ENCODE results near the gene ZMIZ1.
A peak's percentile ranks its signal among the peaks of the same experiment; 100 is the strongest.

Gene ZMIZ1

GRCh38 chr10:79081353-79082034 lies 12.7 kb downstream of the ZMIZ1 start:
- Mint-ChIP-seq H3K27ac (peak overlapping the region; percentile 81), H3K27me3 (no peaks in the 10 kb centered on the region), H3K4me1 (ENCODE audit: low read depth) (peaks cover 99% of the 10 kb centered on the region), H3K9me3 (no peaks in the 10 kb centered on the region), H3K36me3 (ENCODE audit: low read depth) (peaks cover 10% of the 10 kb centered on the region), H3K4me3 (no peak overlapping the region)
- intact Hi-C loops (cut with micrococcal nuclease), result loop anchor here (5.0 kb wide), 1 partner anchor 76 kb away; no protein-coding TSS in a partner anchor

GRCh38 chr10:79082035-79082373 lies 13.2 kb downstream of the ZMIZ1 start:
- no peaks in the 10 kb centered on the region for H3K27me3 Mint-ChIP-seq
- no peaks in the 10 kb centered on the region for H3K9me3 Mint-ChIP-seq
- peak overlapping the region; percentile 81 for H3K27ac Mint-ChIP-seq
- intact Hi-C loops (cut with micrococcal nuclease), result loop anchor here (5.0 kb wide), 1 partner anchor 75 kb away; no protein-coding TSS in a partner anchor
- peaks cover 98% of the 10 kb centered on the region for H3K4me1 Mint-ChIP-seq (ENCODE audit: low read depth)
- H3K4me3 Mint-ChIP-seq, result no peak overlapping the region
- H3K36me3 Mint-ChIP-seq (ENCODE audit: low read depth), result peaks cover 14% of the 10 kb centered on the region

DNA sequence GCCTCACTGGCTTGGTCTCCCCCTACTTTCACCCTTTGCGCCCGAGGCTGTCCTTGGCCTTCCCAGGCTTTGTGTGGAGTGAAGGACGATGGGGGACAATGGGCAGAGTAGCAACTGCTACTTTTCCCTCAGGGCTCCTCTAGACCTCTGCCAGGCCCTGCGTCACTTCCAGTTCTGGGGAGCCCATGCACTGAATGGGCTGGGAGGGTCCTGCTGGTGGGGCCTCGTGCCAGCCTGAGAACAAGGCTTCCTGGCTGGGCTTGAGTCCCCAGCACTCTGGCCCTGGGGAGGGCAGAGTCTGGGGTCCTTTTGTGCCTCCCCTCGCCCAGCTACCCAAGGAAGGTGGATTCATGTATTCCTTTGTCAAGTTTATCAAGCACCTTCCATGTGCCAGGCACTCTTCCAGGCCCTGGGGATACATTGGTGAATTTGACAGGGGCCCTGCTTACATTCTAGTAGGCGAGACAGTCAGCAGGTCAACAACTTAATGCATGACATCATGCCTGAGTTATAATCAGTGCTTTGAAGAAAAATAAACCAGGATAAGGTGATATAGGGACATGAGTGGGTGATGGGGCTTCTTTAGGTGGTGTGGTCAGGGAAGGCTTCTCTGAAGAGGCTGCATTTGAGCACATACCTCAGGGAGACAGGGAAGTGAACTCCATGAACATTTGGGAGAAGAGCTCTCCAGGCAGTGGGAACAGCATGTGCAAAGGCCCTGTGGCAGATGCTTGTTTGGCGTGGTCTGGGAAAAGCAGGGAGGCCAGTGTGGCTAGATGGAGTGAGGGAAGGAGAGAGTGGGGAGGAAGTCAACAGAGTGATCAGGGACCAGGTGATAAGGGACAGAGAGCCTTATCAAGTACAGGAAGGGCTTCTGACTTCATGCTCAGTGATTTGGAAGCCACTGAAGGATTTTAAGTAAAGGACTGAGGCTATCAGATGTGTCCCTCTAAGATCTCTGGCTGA lies 14.1 kb downstream of the ZMIZ1 start:
- Mint-ChIP-seq H3K36me3 (ENCODE audit: low read depth) (peaks cover 23% of the 10 kb centered on the region), H3K27ac (peak overlapping the region; percentile 81), H3K4me1 (ENCODE audit: low read depth) (peaks cover 98% of the 10 kb centered on the region), H3K4me3 (no peak overlapping the region), H3K9me3 (no peaks in the 10 kb centered on the region), H3K27me3 (no peaks in the 10 kb centered on the region)
- intact Hi-C loops (cut with micrococcal nuclease), result loop anchor here (5.0 kb wide), 1 partner anchor 74 kb away; no protein-coding TSS in a partner anchor

DNA sequence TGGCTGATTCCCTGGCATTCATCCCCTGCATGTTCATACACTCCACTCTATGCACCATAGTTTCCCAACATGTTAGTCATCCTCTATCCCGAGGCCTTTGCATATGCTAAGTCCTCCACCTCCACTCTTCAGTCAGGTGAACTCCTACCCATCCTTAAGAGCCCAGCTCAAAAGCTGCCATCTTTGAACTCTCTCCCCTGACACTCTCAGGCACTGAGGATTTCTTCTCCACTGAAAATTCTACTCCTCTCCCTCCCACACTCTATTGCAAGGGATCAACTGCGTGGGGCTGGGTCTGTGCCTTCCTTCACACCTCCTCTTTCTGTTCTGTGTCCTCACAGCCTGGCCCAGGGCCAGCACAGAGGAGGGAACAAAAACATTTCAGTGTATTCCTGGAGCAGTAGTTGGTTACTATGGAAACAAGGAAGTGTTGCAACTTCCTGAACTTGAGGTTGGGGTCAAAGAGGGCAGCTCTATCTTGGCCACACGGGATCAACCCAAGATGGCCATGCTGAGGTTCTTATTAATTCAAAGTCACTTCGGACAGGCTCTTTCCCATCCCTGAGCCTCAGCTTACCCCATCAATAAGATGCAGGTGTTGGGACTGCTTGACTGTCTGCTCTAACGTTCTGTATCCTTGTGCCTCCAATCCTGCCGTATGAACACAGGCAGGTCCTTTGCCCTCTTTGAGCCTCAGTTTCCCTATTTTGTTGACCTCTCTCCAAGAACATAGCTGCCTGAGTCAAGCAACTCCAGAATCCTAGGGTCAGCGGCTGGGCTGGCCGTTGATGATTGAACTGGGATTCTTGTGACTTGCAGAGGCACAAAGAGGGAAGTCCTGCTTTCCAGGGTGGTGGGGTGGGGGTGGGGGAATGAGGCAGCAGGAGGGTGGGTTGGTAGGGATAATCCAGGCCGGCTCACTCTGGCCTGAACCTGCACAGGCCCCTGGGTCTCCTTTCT lies 15.5 kb downstream of the ZMIZ1 start:
- H3K27me3 Mint-ChIP-seq, result no peaks in the 10 kb centered on the region
- peak overlapping the region; percentile 81 for H3K27ac Mint-ChIP-seq
- H3K4me3 Mint-ChIP-seq, result peak overlapping the region; percentile 69
- intact Hi-C loops (cut with micrococcal nuclease), result loop anchor here (2.0 to 5.0 kb wide), 2 partner anchors 15 to 73 kb away; partner anchors contain the start of gene ZMIZ1
- H3K4me1 Mint-ChIP-seq (ENCODE audit: low read depth), result peaks cover 98% of the 10 kb centered on the region
- H3K36me3 Mint-ChIP-seq (ENCODE audit: low read depth), result peaks cover 26% of the 10 kb centered on the region
- H3K9me3 Mint-ChIP-seq, result no peaks in the 10 kb centered on the region

DNA sequence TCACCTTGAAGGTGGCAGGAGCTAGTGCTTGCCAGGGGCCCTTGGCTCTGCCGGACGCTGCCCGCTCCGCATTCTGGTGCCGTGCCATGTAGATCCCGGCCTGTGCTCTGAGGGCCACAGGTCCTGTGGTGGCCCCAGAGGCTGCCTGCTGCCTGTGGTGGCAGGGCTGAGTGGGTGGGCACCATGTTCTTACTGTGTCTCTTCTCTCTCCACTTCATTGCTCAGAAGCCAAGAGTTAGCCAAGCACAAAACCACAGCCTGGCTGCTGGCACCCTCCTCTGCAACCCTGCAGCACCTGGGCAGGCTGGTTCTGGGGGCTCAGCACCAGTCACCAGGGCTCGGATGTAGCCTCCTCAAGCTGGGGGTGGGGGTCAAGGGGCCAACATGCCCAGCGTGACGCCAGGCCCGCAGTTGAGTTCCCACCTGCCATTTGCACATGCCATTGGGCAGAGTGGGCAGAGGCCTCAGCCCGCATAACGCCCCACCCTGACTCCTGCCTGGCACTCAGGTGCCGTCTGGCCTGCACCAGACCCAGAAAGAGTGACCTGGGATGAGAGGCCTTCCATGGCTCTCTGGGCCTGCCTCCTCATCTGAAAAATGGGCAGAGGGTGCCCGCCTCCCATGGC lies 16.3 kb downstream of the ZMIZ1 start:
- intact Hi-C loops (cut with micrococcal nuclease), result loop anchor here (2.0 to 5.0 kb wide), 2 partner anchors 16 to 72 kb away; partner anchors contain the start of gene ZMIZ1
- Mint-ChIP-seq H3K27ac (peak overlapping the region; percentile 81), H3K4me3 (peak overlapping the region; percentile 62)

DNA sequence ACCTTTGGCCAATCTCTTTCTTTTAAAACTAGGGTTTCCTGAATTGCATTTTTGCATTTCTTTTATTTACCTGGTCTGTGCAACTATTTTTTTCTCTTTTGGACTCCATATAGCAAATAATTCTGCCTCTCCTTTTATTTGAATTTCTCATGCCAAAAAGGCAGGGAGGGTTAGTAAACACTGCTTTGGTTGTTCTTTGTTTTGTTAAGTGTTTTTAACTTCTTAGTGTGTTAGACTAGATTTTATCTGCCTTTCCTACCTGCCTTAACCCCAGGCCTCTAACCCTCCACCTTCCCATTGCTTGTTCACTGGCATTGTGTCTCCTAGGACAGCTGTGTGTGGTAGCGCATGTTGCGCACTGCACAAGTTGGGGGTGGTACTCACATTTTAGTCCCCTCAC lies 18.1 kb downstream of the ZMIZ1 start:
- H3K4me1 Mint-ChIP-seq (ENCODE audit: low read depth), result peaks cover 98% of the 10 kb centered on the region
- no peak overlapping the region for H3K27ac Mint-ChIP-seq
- no peak overlapping the region for H3K4me3 Mint-ChIP-seq
- H3K9me3 Mint-ChIP-seq, result no peaks in the 10 kb centered on the region
- H3K27me3 Mint-ChIP-seq, result no peaks in the 10 kb centered on the region
- peaks cover 29% of the 10 kb centered on the region for H3K36me3 Mint-ChIP-seq (ENCODE audit: low read depth)
- intact Hi-C loops (cut with micrococcal nuclease), result no loop called here

More for the DNA sequence above, 16.3 kb downstream of the ZMIZ1 start:
- H3K36me3 Mint-ChIP-seq (ENCODE audit: low read depth), result peaks cover 31% of the 10 kb centered on the region
- no peaks in the 10 kb centered on the region for H3K9me3 Mint-ChIP-seq
- H3K27me3 Mint-ChIP-seq, result no peaks in the 10 kb centered on the region
- H3K4me1 Mint-ChIP-seq (ENCODE audit: low read depth), result peaks cover 98% of the 10 kb centered on the region

DNA sequence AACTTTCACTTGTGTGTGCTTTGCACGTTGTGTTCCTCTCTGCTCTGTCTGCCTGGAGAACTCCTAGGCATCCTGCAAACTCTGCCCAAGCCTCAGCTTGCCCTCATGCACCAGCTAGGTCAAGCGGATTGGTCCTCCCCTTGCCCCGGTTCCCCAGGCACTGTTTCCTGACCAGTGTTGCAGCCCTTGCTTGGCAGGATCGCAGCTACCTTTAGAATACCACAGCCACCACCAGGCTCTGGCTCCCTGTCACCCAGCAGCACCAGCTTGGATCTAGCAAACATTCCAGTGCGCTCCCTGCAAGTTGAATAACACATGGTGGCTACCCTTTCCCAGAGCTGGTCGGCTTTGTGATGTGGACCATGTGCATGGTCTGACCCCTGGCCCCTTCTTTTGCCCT lies 19.0 kb downstream of the ZMIZ1 start:
- Mint-ChIP-seq H3K27ac (peak overlapping the region; percentile 11), H3K4me3 (no peak overlapping the region), H3K9me3 (no peaks in the 10 kb centered on the region), H3K4me1 (ENCODE audit: low read depth) (peaks cover 98% of the 10 kb centered on the region), H3K27me3 (no peaks in the 10 kb centered on the region), H3K36me3 (ENCODE audit: low read depth) (peaks cover 29% of the 10 kb centered on the region)
- intact Hi-C loops (cut with micrococcal nuclease), result no loop called here

- Mint-ChIP-seq H3K27me3 (no peaks in the 10 kb centered on the region), H3K4me1 (ENCODE audit: low read depth) (peaks cover 96% of the 10 kb centered on the region)
- intact Hi-C loops (cut with micrococcal nuclease), result no loop called here
These were observed 19.4 kb downstream of the ZMIZ1 start for GRCh38 chr10:79088176-79088575.

GRCh38 chr10:79088613-79089355 lies 20.0 kb downstream of the ZMIZ1 start:
- H3K27me3 Mint-ChIP-seq, result no peaks in the 10 kb centered on the region
- H3K36me3 Mint-ChIP-seq (ENCODE audit: low read depth), result peaks cover 24% of the 10 kb centered on the region
- H3K27ac Mint-ChIP-seq, result no peak overlapping the region
- H3K4me3 Mint-ChIP-seq, result no peak overlapping the region
- H3K9me3 Mint-ChIP-seq, result no peaks in the 10 kb centered on the region
- H3K4me1 Mint-ChIP-seq (ENCODE audit: low read depth), result peaks cover 95% of the 10 kb centered on the region
- intact Hi-C loops (cut with micrococcal nuclease), result no loop called here

More at GRCh38 chr10:79088176-79088575, 19.4 kb downstream of the ZMIZ1 start:
- no peak overlapping the region for H3K4me3 Mint-ChIP-seq
- H3K36me3 Mint-ChIP-seq (ENCODE audit: low read depth), result peaks cover 26% of the 10 kb centered on the region
- H3K9me3 Mint-ChIP-seq, result no peaks in the 10 kb centered on the region
- no peak overlapping the region for H3K27ac Mint-ChIP-seq

DNA sequence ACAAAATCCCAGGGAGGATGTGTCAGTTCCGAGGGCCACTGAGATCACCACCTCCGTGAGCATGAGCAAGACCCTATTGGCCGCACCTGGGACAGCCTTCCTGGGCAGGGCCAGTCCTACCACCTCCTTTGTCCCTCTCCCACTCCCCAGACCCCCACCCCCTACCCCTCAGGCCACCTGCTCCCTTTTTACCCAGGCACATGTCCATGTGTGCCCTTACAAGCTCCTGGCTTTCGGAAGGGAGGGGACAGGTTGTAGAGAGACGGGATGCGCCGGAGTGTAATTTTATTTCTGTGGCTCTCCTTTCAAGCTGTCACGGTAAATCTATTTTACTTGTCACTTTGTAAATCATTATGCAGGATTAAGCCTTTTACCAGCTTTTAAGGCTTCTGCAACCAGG lies 20.9 kb downstream of the ZMIZ1 start:
- Mint-ChIP-seq H3K27ac (no peak overlapping the region), H3K9me3 (no peaks in the 10 kb centered on the region), H3K27me3 (no peaks in the 10 kb centered on the region), H3K4me3 (no peak overlapping the region), H3K36me3 (ENCODE audit: low read depth) (peaks cover 24% of the 10 kb centered on the region), H3K4me1 (ENCODE audit: low read depth) (peaks cover 95% of the 10 kb centered on the region)
- intact Hi-C loops (cut with micrococcal nuclease), result no loop called here

DNA sequence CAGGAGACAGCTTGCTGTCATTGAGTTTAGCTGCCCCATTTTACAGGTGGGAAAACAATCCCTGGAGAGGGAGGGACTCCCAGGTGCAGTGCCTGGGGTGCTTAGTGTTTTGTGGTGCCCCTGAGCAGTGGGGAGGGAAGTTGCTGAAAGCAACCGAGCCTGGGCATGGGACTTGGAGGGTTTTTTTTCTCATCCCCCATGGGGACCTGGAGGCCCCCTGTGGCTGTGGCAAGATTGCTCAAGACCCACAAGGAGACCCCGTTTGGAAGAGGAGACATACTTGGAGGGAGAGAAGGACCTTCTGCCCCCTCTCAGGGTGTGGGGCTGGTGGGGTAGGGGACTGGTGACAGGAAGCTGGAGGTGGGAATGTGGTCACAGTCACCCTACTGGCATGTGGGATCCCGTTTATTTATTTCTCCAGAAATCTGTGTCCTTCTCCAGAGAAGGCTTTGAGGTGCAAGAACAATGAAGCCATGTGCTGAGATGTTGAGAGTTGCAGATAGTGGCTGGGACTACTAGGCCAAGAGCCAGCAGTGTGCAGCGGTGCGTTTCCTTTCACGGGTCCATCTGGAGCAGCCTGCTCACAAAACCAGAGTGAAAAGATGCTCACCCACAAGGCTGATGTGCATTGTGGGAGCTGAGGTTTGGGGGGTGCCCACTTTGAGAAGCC lies 21.5 kb downstream of the ZMIZ1 start:
- no peak overlapping the region for H3K27ac Mint-ChIP-seq

DNA sequence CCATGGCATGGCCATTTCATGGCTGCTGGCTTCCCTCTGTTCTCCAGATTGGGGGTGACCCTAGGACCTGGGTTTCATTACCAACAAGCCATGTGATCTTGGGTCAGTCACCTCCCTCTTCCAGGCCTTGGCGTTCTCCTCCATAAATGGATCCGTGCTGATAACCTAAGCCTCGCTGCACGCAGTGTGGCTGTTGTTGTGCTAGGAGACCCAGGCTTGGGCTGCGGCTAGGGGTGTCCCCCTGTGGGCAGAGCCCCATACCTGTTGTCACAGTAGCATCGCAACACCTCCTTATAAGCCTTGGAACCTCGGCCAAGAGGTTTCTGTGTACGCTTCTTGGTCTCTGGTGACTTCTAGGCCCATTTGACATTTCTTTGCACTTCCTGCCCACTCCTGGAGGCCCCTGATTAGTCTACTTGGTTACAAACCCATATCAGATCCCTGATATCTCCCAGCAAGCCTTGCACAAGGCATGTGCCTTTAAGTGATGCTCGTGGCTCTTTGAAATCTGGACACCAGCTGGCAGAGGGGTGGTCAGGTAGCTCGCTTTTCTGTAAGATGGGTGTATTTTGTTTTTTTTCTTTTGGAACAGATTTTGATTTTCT lies 23.6 kb downstream of the ZMIZ1 start:
- H3K4me1 Mint-ChIP-seq (ENCODE audit: low read depth), result peaks cover 94% of the 10 kb centered on the region
- no peak overlapping the region for H3K27ac Mint-ChIP-seq
- H3K36me3 Mint-ChIP-seq (ENCODE audit: low read depth), result peaks cover 34% of the 10 kb centered on the region
- intact Hi-C loops (cut with micrococcal nuclease), result no loop called here
- H3K27me3 Mint-ChIP-seq, result no peaks in the 10 kb centered on the region
- H3K4me3 Mint-ChIP-seq, result no peak overlapping the region
- no peaks in the 10 kb centered on the region for H3K9me3 Mint-ChIP-seq

More for the DNA sequence above, 21.5 kb downstream of the ZMIZ1 start:
- peaks cover 95% of the 10 kb centered on the region for H3K4me1 Mint-ChIP-seq (ENCODE audit: low read depth)
- no peak overlapping the region for H3K4me3 Mint-ChIP-seq
- H3K27me3 Mint-ChIP-seq, result no peaks in the 10 kb centered on the region
- intact Hi-C loops (cut with micrococcal nuclease), result no loop called here
- peaks cover 25% of the 10 kb centered on the region for H3K36me3 Mint-ChIP-seq (ENCODE audit: low read depth)
- H3K9me3 Mint-ChIP-seq, result no peaks in the 10 kb centered on the region

Data from dendritic cell treated with granulocyte-macrophage colony-stimulating factor and Interleukin-4, amounts not matched to agents 40 ng/mL and 50 ng/mL, for 4 days (primary cell).